GM21390 (cell line): ENCODE measurements around the gene PROSER3.
A peak's percentile ranks its signal among the peaks of the same experiment; 100 is the strongest.

Source experiments
- ATAC-seq: cut with Tn5 transposase; IDR thresholded peaks from one replicate; pipeline ENCODE4 v1.9.1; 2021; ENCODE audit not compliant: unreplicated experiment

PROSER3 gene

DNA sequence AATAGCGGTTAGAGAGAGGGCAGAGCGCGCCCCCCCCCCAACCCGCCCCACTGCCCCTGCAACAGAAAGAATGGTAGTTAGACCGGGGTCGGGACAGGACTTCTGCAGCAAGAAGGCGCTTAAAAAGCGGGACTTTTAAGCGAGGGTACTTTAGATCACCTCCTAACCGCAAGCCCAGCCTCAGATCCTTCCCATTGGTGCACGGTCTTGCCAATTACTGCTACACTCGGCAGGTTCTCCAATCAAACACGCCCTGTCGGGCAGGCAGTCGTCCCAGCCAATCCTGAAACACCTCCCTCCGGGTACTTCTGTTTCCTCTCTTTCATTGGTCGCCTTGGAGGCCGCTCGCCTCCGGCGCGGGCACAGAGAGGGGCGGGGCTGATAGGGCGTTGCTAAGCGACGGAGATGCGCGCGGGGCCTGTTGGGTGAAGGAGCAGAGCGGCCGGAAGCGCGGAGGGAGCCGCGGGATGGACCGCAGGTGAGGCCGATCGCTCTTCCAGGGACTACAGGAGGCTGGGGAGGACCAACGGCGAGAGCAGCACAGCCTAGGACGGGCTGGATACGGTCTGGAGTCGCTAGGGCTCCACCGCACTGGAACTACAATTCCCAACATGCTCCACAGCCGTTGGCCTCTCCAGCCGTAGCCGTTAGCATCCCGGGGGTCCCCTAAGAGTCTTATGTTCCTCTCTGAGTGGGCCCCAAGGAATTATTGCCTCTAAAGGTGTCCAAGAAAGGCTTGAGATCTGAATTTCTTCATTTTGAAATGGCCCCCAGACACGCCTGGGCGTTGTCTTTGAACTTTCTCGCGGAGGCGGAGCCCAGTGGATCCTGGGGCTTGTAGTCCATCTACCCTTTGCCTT is at the start of gene PROSER3:
TSS of gene PROSER3 (plus strand) at position 428 of the 860 bp plus-strand sequence. CDS start at position 468, 40 bp downstream.
- peak; percentile 93 for ATAC-seq

DNA sequence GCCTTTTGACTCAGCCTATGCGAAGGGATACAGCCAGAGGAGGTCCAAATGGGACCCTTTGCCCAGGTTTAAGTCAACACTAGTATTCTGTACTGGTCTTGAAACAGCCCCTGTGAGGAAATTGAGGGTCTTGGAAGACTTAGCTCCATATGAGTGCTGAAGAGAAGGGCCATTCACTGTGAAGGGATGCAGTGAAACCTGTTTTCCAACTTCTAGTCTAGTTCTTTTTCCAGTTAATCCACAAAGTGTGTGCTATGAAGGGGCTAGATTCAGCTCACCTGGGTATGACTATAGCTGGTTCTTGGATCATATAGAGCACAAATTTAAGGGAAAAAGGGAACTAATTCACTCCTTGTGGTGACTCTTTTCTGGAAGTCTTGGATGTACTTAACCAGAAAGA is 49.6 kb upstream of the PROSER3 start:
- ATAC-seq = no peak

DNA sequence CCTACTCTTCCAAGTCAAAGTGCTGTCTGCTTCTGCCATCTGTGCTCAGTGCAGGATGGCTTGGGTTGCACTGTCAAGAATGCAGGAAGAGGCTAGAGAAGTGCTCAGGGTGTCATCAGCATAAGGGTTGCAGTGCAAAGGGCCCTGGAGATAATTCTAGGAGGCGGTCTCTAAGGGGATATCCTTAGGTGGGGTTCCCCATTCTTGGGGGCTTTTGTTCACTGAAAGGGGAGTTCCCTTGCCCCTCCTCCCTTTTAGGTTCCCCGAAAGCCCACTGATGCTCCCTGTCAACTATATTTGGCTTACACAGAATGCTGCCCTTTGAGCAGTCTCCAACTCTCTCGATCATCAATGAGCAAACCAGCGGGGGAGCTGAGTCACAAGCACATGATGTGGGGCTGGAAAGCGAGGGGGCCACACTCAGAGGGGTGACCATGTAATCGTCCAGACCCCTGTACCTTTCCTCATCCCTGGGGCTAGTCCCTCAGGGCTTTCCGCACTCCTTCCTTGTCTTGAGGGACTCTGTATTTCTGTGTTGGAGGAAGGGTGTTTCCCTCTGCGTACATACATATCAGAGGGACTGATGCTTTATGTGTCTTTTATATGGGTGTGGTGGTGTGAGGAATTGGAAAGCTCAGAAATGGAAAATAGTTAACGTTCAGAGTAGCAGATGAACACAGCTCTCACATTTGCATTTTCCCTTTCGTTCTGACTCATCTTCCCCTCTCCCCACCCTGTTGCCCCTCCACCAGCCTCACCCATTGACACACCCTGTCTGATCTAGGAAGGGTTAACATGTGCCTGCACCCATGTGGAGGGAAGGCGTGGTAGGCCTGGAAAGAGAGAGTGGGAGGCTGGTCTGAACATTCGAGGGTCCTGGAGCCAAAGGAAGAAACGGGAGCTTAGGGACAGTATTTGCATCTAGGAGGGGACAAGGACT is 46.9 kb upstream of the PROSER3 start:
- ATAC-seq = peak; percentile 37

DNA sequence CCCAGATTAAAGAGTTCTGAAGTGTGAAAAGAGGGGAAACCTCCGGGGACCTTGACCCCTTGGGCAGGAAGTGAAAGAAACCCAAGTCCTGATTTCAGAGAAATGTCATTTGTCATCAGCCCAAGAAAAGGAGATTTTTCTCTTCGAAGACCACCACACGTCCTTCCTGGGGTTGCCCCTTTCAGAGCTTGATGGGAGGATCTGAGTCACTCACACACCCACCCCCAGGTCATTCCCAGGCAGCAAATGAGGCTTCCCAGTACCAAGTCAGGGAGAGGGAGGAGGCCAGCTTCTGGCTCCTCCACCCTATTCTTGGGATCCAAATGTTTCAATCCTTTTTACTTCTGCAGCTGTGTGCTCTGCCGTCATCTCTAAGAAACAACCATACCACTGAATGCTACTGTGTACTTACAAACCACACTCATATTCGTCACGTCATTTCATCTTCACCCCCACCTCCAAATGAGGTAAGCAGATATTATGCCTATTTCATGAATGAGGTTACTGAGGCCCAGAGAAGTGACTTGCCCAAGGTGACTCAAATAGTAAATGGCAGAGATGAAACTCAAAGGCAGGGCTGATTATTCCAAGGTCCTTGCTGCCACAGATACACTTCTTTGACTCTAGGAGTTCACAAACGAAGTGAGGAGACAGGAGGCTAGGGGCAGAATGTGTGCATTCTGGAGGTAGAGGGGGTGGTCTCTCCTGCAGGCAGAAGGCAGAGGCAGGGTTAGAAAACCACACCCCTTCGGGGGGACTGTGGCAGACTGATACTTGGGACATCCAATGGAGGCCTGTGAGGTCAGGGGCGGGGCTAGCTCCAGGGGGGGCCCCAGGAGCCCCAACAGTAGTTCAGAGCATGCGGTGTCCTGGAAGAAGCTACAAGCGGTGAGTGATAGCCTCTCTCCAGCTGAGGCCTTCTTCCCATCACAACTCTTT is 45.1 kb upstream of the PROSER3 start:
- peak; percentile 18 for ATAC-seq

DNA sequence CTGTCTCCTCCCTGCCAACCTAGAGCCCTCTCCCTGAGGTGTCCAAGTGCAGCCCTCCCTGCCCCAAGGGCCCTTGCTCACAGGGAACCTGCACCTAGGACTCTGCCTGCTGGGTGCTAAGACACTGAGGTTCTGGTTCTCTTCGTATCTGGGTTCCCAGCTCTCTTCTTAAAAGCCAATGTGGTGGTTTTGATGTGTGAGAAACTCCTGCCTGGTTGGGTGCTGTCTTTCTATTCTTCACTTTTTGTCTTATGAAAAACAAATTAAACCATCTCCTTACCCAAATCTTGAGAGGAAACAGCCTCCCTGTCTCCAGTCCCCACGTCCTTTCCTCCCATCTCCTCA is 44.5 kb upstream of the PROSER3 start:
- ATAC-seq = no peak

DNA sequence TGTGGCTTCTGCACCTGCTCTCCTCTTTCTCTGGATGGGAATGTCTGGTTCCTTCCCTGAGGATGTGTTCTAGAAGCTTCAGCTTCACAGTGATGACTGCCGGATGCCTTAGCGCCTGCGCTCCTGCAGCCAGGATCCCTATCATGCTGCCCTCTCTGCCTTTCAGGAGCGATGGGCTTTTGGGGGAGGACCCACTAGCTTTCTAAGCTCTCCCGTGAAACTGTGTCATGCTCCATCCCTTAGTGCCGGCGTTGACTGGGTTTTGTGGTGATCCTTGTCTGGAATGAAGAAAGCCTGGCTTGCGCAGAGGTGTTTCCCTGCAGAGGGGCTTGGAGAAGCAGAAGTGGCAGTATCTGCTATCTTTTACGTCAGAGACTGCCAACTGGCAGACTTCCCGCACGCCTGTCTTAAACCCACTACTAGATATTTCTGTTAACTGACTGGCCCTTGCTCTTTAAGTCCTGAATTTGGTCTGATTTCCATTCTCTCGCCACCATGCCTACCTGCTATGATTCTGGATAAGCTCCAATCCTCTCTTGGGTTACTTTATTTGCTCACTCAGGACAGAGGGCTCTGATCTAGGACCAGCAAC is 44.0 kb upstream of the PROSER3 start:
- no peak for ATAC-seq

DNA sequence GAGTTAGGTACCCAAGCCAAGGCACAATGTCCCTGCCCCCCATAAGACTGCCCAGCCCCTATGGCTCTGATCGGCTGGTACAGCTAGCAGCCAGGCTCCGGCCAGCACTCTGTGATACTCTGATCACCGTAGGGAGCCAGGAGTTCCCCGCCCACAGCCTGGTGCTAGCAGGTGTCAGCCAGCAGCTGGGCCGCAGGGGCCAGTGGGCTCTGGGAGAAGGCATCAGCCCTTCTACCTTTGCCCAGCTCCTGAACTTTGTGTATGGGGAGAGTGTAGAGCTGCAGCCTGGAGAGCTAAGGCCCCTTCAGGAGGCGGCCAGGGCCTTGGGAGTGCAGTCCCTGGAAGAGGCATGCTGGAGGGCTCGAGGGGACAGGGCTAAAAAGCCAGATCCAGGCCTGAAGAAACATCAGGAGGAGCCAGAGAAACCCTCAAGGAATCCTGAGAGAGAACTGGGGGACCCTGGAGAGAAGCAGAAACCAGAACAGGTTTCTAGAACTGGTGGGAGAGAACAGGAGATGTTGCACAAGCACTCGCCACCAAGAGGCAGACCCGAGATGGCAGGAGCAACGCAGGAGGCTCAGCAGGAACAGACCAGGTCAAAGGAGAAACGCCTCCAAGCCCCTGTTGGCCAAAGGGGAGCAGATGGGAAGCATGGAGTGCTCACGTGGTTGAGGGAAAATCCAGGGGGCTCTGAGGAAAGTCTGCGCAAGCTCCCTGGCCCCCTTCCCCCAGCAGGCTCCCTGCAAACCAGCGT is 43.2 kb upstream of the PROSER3 start:
- ATAC-seq = no peak

DNA sequence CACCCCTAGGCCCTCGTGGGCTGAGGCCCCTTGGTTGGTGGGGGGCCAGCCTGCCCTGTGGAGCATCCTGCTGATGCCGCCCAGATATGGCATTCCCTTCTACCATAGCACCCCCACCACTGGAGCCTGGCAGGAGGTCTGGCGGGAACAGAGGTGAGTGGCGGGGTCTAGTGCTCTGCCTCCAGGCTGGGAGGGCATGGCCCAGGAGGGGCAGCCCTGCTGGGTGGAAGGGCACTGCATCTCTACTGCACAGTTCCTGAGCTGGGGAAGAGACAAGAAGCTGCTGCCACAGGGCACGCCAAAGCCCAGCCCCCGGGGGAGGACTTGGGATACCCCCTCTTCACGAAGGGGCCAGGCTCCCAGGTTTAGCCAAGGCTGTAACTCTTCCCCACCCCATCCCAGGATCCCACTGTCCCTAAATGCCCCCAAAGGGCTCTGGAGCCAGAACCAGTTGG is 42.6 kb upstream of the PROSER3 start:
- no peak for ATAC-seq

DNA sequence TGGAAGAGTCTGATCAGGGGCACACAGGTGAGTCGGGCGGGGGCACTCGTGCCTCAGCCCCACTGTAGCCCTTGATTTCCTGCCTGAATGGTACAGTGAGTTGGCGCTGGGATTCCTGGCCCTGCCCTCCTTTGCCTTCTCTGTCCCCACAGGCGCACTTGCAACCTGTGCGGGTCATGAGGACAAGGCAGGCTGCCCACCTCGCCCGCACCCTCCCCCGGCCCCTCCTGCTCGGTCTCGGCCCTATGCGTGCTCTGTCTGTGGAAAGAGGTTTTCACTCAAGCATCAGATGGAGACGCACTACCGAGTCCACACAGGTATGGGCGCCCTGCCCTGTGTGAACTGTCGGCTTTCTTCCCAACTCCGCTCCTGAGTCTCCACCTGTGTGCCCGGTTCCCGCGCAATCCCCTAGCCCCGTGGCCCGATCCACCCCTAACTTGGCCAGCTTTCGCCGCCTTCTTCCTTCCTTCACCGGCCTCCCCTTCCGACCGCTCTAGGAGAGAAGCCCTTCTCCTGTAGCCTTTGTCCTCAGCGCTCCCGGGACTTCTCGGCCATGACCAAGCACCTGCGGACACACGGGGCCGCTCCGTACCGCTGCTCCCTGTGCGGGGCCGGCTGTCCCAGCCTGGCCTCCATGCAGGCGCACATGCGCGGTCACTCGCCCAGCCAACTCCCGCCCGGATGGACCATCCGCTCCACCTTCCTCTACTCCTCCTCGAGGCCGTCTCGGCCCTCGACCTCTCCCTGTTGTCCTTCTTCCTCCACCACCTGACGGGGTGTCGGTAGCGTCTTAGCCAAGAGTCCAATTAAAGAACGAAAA is 41.8 kb upstream of the PROSER3 start:
- no peak for ATAC-seq

DNA sequence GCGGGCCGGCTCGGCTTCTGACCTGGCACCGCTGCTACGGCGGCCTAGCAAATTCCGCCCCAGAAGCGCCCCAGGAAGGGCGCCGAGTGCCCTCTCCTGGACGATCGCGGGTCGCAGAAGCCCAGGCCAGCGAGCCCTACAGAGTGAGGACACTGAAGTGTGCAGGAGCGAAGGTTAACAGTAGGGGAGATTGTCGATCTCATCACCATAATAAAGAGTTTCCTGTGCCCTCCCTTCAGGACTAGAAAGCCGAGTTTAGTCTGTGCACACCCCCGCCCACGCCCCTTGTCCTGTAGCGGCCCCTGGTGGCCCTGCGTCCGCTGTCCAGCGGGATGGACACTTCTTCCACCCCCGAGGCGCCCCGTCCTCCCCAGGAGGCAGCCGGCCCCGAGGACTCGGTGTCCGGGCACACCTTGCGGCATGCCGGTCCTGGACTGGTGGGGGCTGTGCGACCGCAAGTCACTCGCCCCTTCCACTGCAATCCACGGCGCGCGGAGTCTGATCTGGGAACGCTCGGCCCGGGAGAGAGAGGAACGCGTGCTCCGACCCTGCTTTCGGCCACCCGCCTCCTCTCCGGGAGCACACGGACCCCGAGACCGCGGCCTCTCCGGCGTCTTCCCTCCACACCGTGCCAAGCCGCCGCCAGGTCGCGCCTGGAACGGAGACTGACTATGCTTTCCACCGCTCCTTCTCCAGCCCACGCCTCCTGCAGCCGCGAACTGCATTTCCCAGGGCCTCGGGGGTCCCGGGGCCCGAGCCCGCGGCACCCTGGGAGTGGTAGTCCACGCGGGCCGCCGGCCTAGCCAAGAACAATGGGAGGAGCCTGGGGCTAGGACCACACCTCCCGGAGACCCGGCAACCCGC is 40.9 kb upstream of the PROSER3 start:
- peak; percentile 55 for ATAC-seq

DNA sequence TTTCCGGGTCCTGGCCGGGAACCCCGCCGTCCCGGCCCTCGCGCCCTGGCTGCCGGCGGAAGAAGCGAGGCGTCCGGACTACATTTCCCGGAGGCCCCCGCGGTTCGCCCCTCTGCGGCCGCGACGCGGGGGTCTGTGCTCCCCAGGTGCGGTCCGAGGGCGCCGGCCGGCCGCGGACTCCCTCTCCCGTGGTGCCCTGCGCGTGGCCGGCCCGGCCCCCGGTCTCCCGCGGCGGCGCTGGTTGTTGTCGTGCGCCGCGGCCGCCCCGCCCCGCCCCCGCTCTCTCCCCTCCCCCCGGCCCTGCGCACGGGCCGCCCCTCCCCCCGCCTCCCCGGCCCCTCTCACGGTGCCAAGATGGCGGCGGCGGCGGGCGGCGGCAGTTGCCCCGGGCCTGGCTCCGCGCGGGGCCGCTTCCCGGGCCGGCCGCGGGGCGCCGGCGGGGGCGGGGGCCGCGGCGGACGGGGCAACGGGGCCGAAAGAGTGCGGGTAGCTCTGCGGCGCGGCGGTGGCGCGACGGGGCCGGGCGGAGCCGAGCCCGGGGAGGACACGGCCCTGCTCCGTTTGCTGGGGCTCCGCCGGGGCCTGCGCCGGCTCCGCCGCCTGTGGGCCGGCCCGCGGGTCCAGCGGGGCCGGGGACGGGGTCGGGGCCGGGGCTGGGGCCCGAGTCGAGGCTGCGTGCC is 40.2 kb upstream of the PROSER3 start, which contains the start of gene KMT2B:
TSS of gene KMT2B (plus strand) at position 339 of the 680 bp plus-strand sequence. CDS start at position 355, 16 bp downstream.
- ATAC-seq = no peak

DNA sequence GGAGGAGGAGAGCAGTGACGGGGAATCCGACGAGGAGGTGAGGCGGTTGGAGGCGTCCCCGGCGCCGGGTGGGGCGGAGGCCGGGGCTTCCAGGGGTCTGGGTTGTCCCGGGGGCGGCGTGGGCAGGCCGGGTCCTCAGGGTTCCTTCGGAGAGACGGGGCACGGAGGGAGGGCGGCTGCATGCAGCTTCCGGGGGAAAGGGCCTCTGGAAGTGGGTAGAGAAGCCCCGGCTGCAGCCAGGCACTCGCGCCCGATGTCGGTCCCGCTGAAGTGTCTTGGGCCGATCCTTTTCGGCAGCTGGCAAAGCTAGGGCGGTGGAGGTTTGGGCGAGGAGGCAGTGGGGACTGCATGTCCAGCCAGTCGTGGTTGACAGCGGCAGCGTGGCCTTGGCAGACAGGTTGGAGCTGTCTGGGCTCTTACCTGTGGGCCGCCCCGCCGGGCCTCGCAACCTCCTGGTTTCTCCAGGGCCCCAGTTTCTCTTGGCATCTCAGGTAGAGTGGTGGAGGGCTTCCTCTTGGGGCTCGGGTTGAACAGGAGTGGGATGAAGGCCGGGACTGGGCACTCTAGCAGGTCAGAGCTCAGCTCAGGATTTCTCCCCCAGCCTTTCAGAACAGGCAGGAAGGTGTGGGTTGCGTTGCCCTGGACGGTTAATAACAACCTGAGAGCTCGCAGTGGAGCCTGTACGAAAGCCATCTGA is 39.5 kb upstream of the PROSER3 start:
- no peak for ATAC-seq

DNA sequence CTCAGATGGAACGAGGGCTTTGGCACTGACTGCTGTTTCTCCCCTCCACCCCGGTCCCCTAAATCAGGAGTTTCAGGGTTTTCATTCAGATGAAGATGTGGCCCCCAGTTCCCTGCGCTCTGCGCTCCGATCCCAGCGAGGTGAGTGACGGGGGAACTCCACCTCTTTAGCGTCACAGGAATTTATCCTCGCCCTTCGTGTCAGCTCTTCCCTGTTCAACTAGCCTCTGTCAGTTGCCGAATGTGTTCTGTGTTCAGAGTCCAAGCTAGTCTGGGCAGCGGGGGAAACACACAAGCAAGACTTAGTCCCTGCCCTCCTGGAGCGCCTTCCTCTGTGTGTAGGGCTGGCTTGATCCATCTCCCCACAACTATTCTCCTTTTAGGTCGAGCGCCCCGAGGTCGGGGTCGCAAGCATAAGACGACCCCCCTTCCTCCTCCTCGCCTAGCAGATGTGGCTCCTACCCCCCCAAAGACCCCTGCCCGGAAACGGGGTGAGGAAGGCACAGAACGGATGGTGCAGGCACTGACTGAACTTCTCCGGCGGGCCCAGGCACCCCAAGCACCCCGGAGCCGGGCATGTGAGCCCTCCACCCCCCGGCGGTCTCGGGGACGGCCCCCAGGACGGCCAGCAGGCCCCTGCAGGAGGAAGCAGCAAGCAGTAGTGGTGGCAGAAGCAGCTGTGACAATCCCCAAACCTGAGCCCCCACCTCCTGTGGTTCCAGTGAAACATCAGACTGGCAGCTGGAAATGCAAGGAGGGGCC is 38.4 kb upstream of the PROSER3 start:
- ATAC-seq = no peak

DNA sequence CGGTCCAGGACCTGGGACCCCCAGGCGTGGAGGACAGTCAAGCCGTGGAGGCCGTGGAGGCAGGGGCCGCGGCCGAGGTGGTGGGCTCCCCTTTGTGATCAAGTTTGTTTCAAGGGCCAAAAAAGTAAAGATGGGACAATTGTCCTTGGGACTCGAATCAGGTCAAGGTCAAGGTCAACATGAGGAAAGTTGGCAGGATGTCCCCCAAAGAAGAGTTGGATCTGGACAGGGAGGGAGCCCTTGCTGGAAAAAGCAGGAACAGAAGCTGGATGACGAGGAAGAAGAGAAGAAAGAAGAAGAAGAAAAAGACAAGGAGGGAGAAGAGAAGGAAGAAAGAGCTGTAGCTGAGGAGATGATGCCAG is 37.8 kb upstream of the PROSER3 start:
- ATAC-seq = no peak

DNA sequence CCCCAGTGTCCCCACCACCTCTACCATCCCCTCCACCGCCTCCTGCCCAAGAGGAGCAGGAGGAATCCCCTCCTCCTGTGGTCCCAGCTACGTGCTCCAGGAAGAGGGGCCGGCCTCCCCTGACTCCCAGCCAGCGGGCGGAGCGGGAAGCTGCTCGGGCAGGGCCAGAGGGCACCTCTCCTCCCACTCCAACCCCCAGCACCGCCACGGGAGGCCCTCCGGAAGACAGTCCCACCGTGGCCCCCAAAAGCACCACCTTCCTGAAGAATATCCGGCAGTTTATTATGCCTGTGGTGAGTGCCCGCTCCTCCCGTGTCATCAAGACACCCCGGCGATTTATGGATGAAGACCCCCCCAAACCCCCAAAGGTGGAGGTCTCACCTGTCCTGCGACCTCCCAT is 37.3 kb upstream of the PROSER3 start:
- no peak for ATAC-seq

DNA sequence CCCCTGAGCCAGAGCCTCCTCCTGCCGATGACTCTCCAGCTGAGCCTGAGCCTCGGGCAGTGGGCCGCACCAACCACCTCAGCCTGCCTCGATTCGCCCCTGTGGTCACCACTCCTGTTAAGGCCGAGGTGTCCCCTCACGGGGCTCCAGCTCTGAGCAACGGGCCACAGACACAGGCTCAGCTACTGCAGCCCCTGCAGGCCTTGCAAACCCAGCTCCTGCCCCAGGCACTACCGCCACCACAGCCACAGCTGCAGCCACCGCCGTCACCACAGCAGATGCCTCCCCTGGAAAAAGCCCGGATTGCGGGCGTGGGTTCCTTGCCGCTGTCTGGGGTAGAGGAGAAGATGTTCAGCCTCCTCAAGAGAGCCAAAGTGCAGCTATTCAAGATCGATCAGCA is 36.6 kb upstream of the PROSER3 start:
- ATAC-seq = no peak
